GM06990 (cell line): ENCODE measurements around the gene SH3PXD2B.
A peak's percentile ranks its signal among the peaks of the same experiment; 100 is the strongest.

Experiments
- DNase-seq: peaks from one replicate; pipeline ENCODE4 v3.0.0-alpha.2; 2011; ENCODE audit not compliant: insufficient read length; ENCODE audit errors: extremely low read depth
- H3K27me3 ChIP-seq: replicated peaks from 2 replicates; pipeline ENCODE4 v1.6.0; 2011; ENCODE audit warnings: low read length; ENCODE audit not compliant: control insufficient read depth, insufficient read depth
- H3K36me3 ChIP-seq: 2 replicates; pipeline ENCODE4 v1.5.1; 2011; ENCODE audit warnings: low read length; ENCODE audit not compliant: control insufficient read depth, insufficient read depth
- H3K4me3 ChIP-seq: replicated peaks from 2 replicates; pipeline ENCODE4 v1.5.1; 2011; ENCODE audit warnings: low read depth, mild to moderate bottlenecking, control low read depth, low read length
- CTCF ChIP-seq: IDR thresholded peaks from 2 replicates; pipeline ENCODE4 v1.5.1; 2011; ENCODE audit warnings: low read length, control low read depth, mild to moderate bottlenecking, inconsistent platforms; ENCODE audit not compliant: insufficient read depth, poor library complexity, severe bottlenecking

The SH3PXD2B gene

GRCh38 chr5:172361566-172362238 is 92.6 kb downstream of the SH3PXD2B start:
- Histone ChIP-seq H3K36me3 (no peaks in the 10 kb centered on the region), H3K27me3 (no peaks in the 10 kb centered on the region), H3K4me3 (no peak overlapping the region)
- peak; percentile 41 for DNase-seq
- TF ChIP-seq CTCF, result no peak

GRCh38 chr5:172358345-172358744 is 96.0 kb downstream of the SH3PXD2B start:
- no peak for TF ChIP-seq CTCF
- Histone ChIP-seq H3K4me3 (no peak overlapping the region), H3K36me3 (no peaks in the 10 kb centered on the region), H3K27me3 (no peaks in the 10 kb centered on the region)
- no peak for DNase-seq

GRCh38 chr5:172356527-172356926 is 97.8 kb downstream of the SH3PXD2B start:
- H3K36me3 ChIP-seq, result no peaks in the 10 kb centered on the region
- no peak overlapping the region for H3K4me3 ChIP-seq
- DNase-seq, result no peak
- TF ChIP-seq CTCF, result no peak
- H3K27me3 ChIP-seq, result no peaks in the 10 kb centered on the region

GRCh38 chr5:172356047-172356446 is 98.3 kb downstream of the SH3PXD2B start:
- DNase-seq, result no peak
- no peak for TF ChIP-seq CTCF
- no peak overlapping the region for H3K4me3 ChIP-seq
- no peaks in the 10 kb centered on the region for H3K36me3 ChIP-seq
- H3K27me3 ChIP-seq, result no peaks in the 10 kb centered on the region

GRCh38 chr5:172353846-172354245 is 100.5 kb downstream of the SH3PXD2B start:
- H3K36me3 ChIP-seq, result no peaks in the 10 kb centered on the region
- no peak for TF ChIP-seq CTCF

More at GRCh38 chr5:172353846-172354245, 100.5 kb downstream of the SH3PXD2B start:
- no peak for DNase-seq
- Histone ChIP-seq H3K4me3 (no peak overlapping the region), H3K27me3 (no peaks in the 10 kb centered on the region)
